Measurements from ENCODE around the gene PNPLA5. TPM values are rescaled to one million over a fixed set of nuclear protein-coding genes. Genes with fewer than 3 reads are reported as not detected.

PNPLA5 gene
- total and polyA plus RNA-seq, 4 donors = not detected

DNA sequence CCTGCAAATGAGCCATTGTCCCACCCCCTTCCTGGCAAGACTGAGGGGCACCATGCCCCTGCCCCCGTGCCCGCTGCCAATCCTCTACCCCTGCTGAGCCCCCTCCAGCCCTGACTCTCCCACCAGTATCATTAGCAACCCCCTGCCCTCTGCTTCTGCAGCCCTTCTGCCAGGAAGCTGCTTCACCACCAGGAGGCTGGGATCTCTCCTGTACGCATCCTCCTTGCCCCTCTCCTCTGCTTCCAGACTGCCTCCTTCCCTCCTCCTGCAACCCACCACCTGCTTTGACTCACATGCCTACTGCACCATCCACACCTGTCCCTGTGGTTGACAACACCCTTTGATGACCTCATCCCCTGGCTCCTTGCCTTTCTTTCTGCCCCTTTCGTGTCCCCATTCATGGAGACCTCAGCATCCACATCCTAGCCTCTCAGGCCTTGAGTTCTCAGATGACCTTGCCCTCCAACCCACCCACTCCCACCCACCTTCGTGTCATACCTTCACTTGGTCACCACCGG, 18.4 kb upstream of the PNPLA5 start:
- Histone ChIP-seq H3K4me3 (ENCODE audit: low read depth in 1 of 3, low read length in 3 of 3) (no peak overlapping the region), H3K9me3 (ENCODE audit: control insufficient read depth in 4 of 4, low read length in 3 of 4) (no peaks in the 10 kb centered on the region), H3K27ac (ENCODE audit: low read depth in 1 of 2, low read length in 2 of 2) (no peak overlapping the region), H3K36me3 (ENCODE audit: control insufficient read depth in 4 of 4, insufficient read depth in 3 of 4, low read depth in 1 of 4, low read length in 3 of 4) (no peaks in the 10 kb centered on the region), H3K4me1 (ENCODE audit: control insufficient read depth in 4 of 4, insufficient read depth in 4 of 4, low read length in 3 of 4) (no peaks in the 10 kb centered on the region), H3K9ac (ENCODE audit: low read depth in 1 of 2, low read length in 2 of 2) (no peak overlapping the region), H3K27me3 (ENCODE audit: control insufficient read depth in 4 of 4, insufficient read depth in 4 of 4, low read length in 3 of 4) (no peaks in the 10 kb centered on the region)
- TF ChIP-seq, protein P1, sequence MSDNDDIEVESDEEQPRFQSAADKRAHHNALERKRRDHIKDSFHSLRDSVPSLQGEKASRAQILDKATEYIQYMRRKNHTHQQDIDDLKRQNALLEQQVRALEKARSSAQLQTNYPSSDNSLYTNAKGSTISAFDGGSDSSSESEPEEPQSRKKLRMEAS (IDR thresholded peaks at IDR 0.05) = no peak
- TF ChIP-seq, protein P2, sequence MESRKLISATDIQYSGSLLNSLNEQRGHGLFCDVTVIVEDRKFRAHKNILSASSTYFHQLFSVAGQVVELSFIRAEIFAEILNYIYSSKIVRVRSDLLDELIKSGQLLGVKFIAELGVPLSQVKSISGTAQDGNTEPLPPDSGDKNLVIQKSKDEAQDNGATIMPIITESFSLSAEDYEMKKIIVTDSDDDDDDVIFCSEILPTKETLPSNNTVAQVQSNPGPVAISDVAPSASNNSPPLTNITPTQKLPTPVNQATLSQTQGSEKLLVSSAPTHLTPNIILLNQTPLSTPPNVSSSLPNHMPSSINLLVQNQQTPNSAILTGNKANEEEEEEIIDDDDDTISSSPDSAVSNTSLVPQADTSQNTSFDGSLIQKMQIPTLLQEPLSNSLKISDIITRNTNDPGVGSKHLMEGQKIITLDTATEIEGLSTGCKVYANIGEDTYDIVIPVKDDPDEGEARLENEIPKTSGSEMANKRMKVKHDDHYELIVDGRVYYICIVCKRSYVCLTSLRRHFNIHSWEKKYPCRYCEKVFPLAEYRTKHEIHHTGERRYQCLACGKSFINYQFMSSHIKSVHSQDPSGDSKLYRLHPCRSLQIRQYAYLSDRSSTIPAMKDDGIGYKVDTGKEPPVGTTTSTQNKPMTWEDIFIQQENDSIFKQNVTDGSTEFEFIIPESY (IDR thresholded peaks at IDR 0.05) = no peak
- TF ChIP-seq SP1 (IDR thresholded peaks at IDR 0.05) (no peak), HNF4A (conservative IDR thresholded peaks at IDR 0.05) (no peak), FOXA2 (IDR thresholded peaks at IDR 0.05) (no peak), HNF4G (IDR thresholded peaks at IDR 0.05) (no peak), GABPA (IDR thresholded peaks at IDR 0.05 in 1 of 2, conservative IDR thresholded peaks at IDR 0.05 in 1 of 2) (no peak), EGR1 (IDR thresholded peaks at IDR 0.05; ENCODE audit: low read depth in 2 of 2) (no peak), NR2F2 (IDR thresholded peaks at IDR 0.05) (no peak), RXRA (IDR thresholded peaks at IDR 0.05) (no peak), FOXA1 (IDR thresholded peaks at IDR 0.05) (no peak)
- TF ChIP-seq, protein P3, sequence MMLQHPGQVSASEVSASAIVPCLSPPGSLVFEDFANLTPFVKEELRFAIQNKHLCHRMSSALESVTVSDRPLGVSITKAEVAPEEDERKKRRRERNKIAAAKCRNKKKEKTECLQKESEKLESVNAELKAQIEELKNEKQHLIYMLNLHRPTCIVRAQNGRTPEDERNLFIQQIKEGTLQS (IDR thresholded peaks at IDR 0.05) = no peak
- TF ChIP-seq, protein P4, sequence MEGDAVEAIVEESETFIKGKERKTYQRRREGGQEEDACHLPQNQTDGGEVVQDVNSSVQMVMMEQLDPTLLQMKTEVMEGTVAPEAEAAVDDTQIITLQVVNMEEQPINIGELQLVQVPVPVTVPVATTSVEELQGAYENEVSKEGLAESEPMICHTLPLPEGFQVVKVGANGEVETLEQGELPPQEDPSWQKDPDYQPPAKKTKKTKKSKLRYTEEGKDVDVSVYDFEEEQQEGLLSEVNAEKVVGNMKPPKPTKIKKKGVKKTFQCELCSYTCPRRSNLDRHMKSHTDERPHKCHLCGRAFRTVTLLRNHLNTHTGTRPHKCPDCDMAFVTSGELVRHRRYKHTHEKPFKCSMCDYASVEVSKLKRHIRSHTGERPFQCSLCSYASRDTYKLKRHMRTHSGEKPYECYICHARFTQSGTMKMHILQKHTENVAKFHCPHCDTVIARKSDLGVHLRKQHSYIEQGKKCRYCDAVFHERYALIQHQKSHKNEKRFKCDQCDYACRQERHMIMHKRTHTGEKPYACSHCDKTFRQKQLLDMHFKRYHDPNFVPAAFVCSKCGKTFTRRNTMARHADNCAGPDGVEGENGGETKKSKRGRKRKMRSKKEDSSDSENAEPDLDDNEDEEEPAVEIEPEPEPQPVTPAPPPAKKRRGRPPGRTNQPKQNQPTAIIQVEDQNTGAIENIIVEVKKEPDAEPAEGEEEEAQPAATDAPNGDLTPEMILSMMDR (IDR thresholded peaks at IDR 0.05; ENCODE audit: low read depth, low read length, missing input control) = no peak
- TF ChIP-seq, protein P5, sequence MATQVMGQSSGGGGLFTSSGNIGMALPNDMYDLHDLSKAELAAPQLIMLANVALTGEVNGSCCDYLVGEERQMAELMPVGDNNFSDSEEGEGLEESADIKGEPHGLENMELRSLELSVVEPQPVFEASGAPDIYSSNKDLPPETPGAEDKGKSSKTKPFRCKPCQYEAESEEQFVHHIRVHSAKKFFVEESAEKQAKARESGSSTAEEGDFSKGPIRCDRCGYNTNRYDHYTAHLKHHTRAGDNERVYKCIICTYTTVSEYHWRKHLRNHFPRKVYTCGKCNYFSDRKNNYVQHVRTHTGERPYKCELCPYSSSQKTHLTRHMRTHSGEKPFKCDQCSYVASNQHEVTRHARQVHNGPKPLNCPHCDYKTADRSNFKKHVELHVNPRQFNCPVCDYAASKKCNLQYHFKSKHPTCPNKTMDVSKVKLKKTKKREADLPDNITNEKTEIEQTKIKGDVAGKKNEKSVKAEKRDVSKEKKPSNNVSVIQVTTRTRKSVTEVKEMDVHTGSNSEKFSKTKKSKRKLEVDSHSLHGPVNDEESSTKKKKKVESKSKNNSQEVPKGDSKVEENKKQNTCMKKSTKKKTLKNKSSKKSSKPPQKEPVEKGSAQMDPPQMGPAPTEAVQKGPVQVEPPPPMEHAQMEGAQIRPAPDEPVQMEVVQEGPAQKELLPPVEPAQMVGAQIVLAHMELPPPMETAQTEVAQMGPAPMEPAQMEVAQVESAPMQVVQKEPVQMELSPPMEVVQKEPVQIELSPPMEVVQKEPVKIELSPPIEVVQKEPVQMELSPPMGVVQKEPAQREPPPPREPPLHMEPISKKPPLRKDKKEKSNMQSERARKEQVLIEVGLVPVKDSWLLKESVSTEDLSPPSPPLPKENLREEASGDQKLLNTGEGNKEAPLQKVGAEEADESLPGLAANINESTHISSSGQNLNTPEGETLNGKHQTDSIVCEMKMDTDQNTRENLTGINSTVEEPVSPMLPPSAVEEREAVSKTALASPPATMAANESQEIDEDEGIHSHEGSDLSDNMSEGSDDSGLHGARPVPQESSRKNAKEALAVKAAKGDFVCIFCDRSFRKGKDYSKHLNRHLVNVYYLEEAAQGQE (IDR thresholded peaks at IDR 0.05) = no peak
- no peak for DNase-seq (ENCODE audit: low spot score)
- 69% methylated on average over 6 of the region's 6 CpGs for WGBS

DNA sequence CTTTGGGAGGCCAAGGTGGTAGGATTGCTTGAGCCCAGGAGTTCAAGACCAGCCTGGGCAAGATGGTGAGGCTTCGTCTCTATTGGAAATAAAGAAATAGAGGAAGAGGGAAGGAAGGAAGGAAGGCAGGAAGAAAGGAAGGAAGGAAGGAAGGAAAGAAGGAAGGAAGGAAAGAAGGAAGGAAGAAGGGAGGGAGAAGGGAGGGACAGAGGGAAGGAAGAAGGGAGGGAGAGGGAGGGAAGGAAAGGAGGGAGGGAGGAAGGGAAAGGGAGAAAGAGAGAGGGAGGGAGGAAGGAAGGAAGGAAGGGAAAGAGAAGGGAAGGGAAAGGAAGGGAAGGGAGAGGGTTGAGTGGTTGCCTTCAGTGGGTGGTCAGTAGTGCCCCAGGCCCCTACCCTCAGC, 17.9 kb upstream of the PNPLA5 start:
- Histone ChIP-seq H3K9ac (ENCODE audit: low read depth in 1 of 2, low read length in 2 of 2) (no peak overlapping the region), H3K4me3 (ENCODE audit: low read depth in 1 of 3, low read length in 3 of 3) (no peak overlapping the region), H3K27ac (ENCODE audit: low read depth in 1 of 2, low read length in 2 of 2) (no peak overlapping the region), H3K9me3 (ENCODE audit: control insufficient read depth in 4 of 4, low read length in 3 of 4) (no peaks in the 10 kb centered on the region), H3K4me1 (ENCODE audit: control insufficient read depth in 4 of 4, insufficient read depth in 4 of 4, low read length in 3 of 4) (no peaks in the 10 kb centered on the region), H3K36me3 (ENCODE audit: control insufficient read depth in 4 of 4, insufficient read depth in 3 of 4, low read depth in 1 of 4, low read length in 3 of 4) (no peaks in the 10 kb centered on the region), H3K27me3 (ENCODE audit: control insufficient read depth in 4 of 4, insufficient read depth in 4 of 4, low read length in 3 of 4) (no peaks in the 10 kb centered on the region)
- TF ChIP-seq, protein P1 (IDR thresholded peaks at IDR 0.05) = no peak
- TF ChIP-seq, protein P4 (IDR thresholded peaks at IDR 0.05; ENCODE audit: low read depth, low read length, missing input control) = no peak
- TF ChIP-seq RAD21 (IDR thresholded peaks at IDR 0.05) = no peak
- DNase-seq (ENCODE audit: low spot score) = no peak
- WGBS = 91% methylated on average over 1 of the region's 1 CpG

Data from liver (tissue), 9 donors.